ENCODE measurements around the gene DPY19L1.
"Not testable (repeated sequence)": the region's sequence is repeated elsewhere in the genome, so short reads cannot be mapped to it uniquely, and the experiment has no call there.

DPY19L1 gene

DNA sequence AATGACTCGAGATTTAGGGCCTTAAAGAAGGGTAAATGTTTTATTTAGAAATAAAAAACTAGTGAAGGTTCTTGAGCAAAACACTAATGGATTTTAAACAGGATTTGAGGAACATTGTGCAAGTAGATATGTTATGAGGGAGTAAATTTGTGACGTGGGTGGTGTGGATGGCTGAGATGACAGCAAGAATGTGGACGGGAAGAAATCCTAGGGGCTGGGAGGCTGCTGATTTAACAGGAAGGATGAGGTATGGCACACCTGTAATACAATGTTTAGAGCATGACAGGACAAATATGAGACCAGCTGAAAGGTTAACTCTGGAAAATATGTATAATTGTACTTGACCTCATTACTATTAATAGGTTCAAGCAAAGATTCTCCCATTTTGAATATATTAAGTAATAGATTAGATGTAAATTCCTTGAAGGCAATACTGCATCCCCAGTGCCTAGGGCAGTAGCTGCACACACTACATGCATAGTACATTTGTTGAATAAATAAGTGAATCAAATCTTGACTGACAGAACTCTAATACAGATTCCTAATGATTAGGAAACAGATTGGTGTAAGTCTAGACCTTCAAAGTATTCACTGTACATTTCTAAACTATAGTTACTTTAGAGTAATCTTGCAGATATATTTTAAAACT, 10.1 kb upstream of the DPY19L1 start:
- H3K18ac ChIP-seq (ENCODE audit: low read length); DNase-seq (ENCODE audit: low spot score); H3K9me3 ChIP-seq (replicated peaks in 1 of 2; ENCODE audit: control insufficient read depth in 2 of 2, insufficient read depth in 1 of 2, low read depth in 1 of 2, low read length in 2 of 2); H3K14ac ChIP-seq (ENCODE audit: low read length); H2BK15ac ChIP-seq (ENCODE audit: low read length); H3K4me1 ChIP-seq (ENCODE audit: control insufficient read depth in 2 of 2, insufficient read depth in 1 of 2, low read depth in 1 of 2, low read length in 2 of 2); H3K4me3 ChIP-seq (ENCODE audit: low read length in 2 of 2); H2AK5ac ChIP-seq (ENCODE audit: low read depth, low read length); H3K27me3 ChIP-seq (ENCODE audit: control insufficient read depth in 3 of 3, insufficient read depth in 3 of 3, low read depth in 1 of 3, low read length in 3 of 3); H2BK5ac ChIP-seq (ENCODE audit: low read length); H2BK12ac ChIP-seq (ENCODE audit: low read length); H3K4me2 ChIP-seq (ENCODE audit: insufficient read depth, low read length, poor library complexity, severe bottlenecking); H4K8ac ChIP-seq (ENCODE audit: low read depth, low read length); H3K36me3 ChIP-seq (replicated peaks in 1 of 2; ENCODE audit: control insufficient read depth in 2 of 2, insufficient read depth in 2 of 2, low read length in 2 of 2); H3K9ac ChIP-seq (ENCODE audit: low read depth, low read length, poor library complexity); H3K79me1 ChIP-seq (ENCODE audit: low read depth, low read length); H2BK120ac ChIP-seq (ENCODE audit: low read depth, low read length); H3K23ac ChIP-seq (ENCODE audit: low read depth, low read length, poor library complexity); H4K91ac ChIP-seq (ENCODE audit: low read depth, low read length, poor library complexity); H2AFZ ChIP-seq (ENCODE audit: low read length); H3K4ac ChIP-seq (ENCODE audit: low read length); H3K27ac ChIP-seq (replicated peaks; ENCODE audit: low read length): not testable (repeated sequence)
- 100% methylated on average over 1 of the region's 3 CpGs; no CpG with 5 or more reads in 1 of the 2 donors for WGBS, 2 donors (ENCODE audit: extremely low coverage in 2 of 2, insufficient read length in 2 of 2, insufficient replicate concordance in 1 of 2)

DNA sequence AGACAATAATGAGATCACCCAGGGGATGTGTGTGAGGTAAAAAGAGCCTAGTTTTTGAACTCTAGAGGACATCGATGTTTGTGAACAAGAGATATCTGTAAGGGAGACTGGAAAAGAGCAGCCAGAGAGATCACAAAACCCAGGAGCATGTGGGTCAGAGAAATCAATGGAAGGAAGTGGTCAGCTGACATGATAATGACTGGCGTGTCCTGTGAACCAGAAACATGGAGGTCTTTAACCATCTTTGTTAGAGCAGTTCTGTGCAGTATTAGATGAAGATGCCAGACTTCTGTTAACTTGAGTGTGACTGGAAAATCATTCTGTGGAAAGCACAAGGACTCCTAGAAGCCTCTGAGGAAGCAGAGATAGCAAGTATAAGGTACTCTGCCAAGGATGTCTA, 6.0 kb upstream of the DPY19L1 start:
- not testable (repeated sequence) for H3K4me1 ChIP-seq (ENCODE audit: control insufficient read depth in 2 of 2, insufficient read depth in 1 of 2, low read depth in 1 of 2, low read length in 2 of 2); H2AK5ac ChIP-seq (ENCODE audit: low read depth, low read length); H3K79me1 ChIP-seq (ENCODE audit: low read depth, low read length); DNase-seq (ENCODE audit: low spot score); H2BK120ac ChIP-seq (ENCODE audit: low read depth, low read length); H2BK12ac ChIP-seq (ENCODE audit: low read length); H3K23ac ChIP-seq (ENCODE audit: low read depth, low read length, poor library complexity); H3K4ac ChIP-seq (ENCODE audit: low read length); H3K27me3 ChIP-seq (ENCODE audit: control insufficient read depth in 3 of 3, insufficient read depth in 3 of 3, low read depth in 1 of 3, low read length in 3 of 3); H3K4me3 ChIP-seq (ENCODE audit: low read length in 2 of 2); H3K27ac ChIP-seq (replicated peaks; ENCODE audit: low read length); H3K9me3 ChIP-seq (replicated peaks in 1 of 2; ENCODE audit: control insufficient read depth in 2 of 2, insufficient read depth in 1 of 2, low read depth in 1 of 2, low read length in 2 of 2); H2BK5ac ChIP-seq (ENCODE audit: low read length); H3K9ac ChIP-seq (ENCODE audit: low read depth, low read length, poor library complexity); H3K14ac ChIP-seq (ENCODE audit: low read length); H3K4me2 ChIP-seq (ENCODE audit: insufficient read depth, low read length, poor library complexity, severe bottlenecking); H4K8ac ChIP-seq (ENCODE audit: low read depth, low read length); H3K18ac ChIP-seq (ENCODE audit: low read length); H3K36me3 ChIP-seq (replicated peaks in 1 of 2; ENCODE audit: control insufficient read depth in 2 of 2, insufficient read depth in 2 of 2, low read length in 2 of 2); H4K91ac ChIP-seq (ENCODE audit: low read depth, low read length, poor library complexity); H2BK15ac ChIP-seq (ENCODE audit: low read length)
- H2AFZ ChIP-seq (ENCODE audit: low read length): peak overlapping the region; percentile 23
- no CpG with 5 or more reads among the region's 2 CpGs for WGBS, 2 donors (ENCODE audit: extremely low coverage in 2 of 2, insufficient read length in 2 of 2, insufficient replicate concordance in 1 of 2)

DNA sequence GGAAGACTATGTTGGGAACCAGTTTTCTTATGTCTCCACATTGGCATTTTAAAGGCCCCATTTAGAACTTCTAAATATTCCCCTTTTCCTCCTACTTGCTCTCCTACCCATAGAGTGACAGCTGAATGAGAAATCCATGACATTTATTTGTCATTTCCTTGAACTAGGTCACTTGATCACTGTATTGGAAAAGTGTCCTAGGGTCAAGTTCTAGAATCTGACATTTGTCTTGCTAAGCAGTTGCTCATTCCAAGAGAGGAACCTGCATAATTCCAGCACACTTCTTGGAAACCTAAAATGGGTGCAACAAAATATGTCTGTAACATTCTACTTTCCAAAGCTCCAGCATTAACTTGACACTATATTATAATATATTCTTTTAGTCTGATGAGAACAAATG, 3.6 kb upstream of the DPY19L1 start:
- Histone ChIP-seq H3K23ac (ENCODE audit: low read depth, low read length, poor library complexity) (no peak overlapping the region), H2BK12ac (ENCODE audit: low read length) (no peak overlapping the region), H3K4me3 (ENCODE audit: low read length in 2 of 2) (no peak overlapping the region), H4K8ac (ENCODE audit: low read depth, low read length) (no peak overlapping the region), H3K27me3 (ENCODE audit: control insufficient read depth in 3 of 3, insufficient read depth in 3 of 3, low read depth in 1 of 3, low read length in 3 of 3) (no peaks in the 10 kb centered on the region), H3K79me1 (ENCODE audit: low read depth, low read length) (no peaks in the 10 kb centered on the region), H3K9me3 (replicated peaks in 1 of 2; ENCODE audit: control insufficient read depth in 2 of 2, insufficient read depth in 1 of 2, low read depth in 1 of 2, low read length in 2 of 2) (no peaks in the 10 kb centered on the region), H3K4me1 (ENCODE audit: control insufficient read depth in 2 of 2, insufficient read depth in 1 of 2, low read depth in 1 of 2, low read length in 2 of 2) (peaks cover 2 to 4% of the 10 kb centered on the region in 2 donors), H3K18ac (ENCODE audit: low read length) (no peak overlapping the region), H3K27ac (replicated peaks; ENCODE audit: low read length) (no peak overlapping the region), H3K9ac (ENCODE audit: low read depth, low read length, poor library complexity) (no peak overlapping the region), H2AFZ (ENCODE audit: low read length) (no peak overlapping the region), H2AK5ac (ENCODE audit: low read depth, low read length) (no peak overlapping the region), H2BK5ac (ENCODE audit: low read length) (no peak overlapping the region), H4K91ac (ENCODE audit: low read depth, low read length, poor library complexity) (no peak overlapping the region), H3K14ac (ENCODE audit: low read length) (no peak overlapping the region), H3K4me2 (ENCODE audit: insufficient read depth, low read length, poor library complexity, severe bottlenecking) (no peak overlapping the region), H3K4ac (ENCODE audit: low read length) (no peak overlapping the region), H3K36me3 (replicated peaks in 1 of 2; ENCODE audit: control insufficient read depth in 2 of 2, insufficient read depth in 2 of 2, low read length in 2 of 2) (no peaks in the 10 kb centered on the region), H2BK15ac (ENCODE audit: low read length) (no peak overlapping the region), H2BK120ac (ENCODE audit: low read depth, low read length) (no peak overlapping the region)
- DNase-seq (ENCODE audit: low spot score): no peak

DNA sequence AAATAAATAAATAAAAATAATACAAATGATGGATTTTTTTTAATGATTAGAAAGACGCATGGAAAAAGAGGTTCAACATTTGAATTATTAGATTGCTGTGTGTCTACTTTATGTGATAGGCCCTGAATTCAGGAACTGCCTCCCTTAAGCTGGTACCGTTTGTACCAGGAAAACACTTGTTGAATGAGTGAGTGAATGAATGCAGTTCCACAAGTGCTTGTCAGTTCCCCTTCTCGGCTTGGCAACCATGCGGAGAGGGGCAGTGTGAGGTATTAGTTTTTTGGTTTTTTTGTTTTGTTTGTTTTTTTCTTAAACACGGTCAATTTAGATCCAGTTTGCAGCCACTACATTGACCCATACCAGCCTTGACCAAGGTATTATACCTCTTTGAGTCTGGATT, 2.1 kb upstream of the DPY19L1 start:
- no CpG with 5 or more reads among the region's 5 CpGs for WGBS, 2 donors (ENCODE audit: extremely low coverage in 2 of 2, insufficient read length in 2 of 2, insufficient replicate concordance in 1 of 2)

More for the DNA sequence above, 2.1 kb upstream of the DPY19L1 start:
- H3K18ac ChIP-seq (ENCODE audit: low read length): no peak overlapping the region
- peaks cover 2 to 5% of the 10 kb centered on the region in 2 donors for H3K4me1 ChIP-seq (ENCODE audit: control insufficient read depth in 2 of 2, insufficient read depth in 1 of 2, low read depth in 1 of 2, low read length in 2 of 2)
- no peaks in the 10 kb centered on the region for H3K27me3 ChIP-seq (ENCODE audit: control insufficient read depth in 3 of 3, insufficient read depth in 3 of 3, low read depth in 1 of 3, low read length in 3 of 3)
- no peak overlapping the region for H3K4me2 ChIP-seq (ENCODE audit: insufficient read depth, low read length, poor library complexity, severe bottlenecking)
- H3K27ac ChIP-seq (replicated peaks; ENCODE audit: low read length): no peak overlapping the region
- no peak overlapping the region for H2BK15ac ChIP-seq (ENCODE audit: low read length)
- no peaks in the 10 kb centered on the region for H3K79me1 ChIP-seq (ENCODE audit: low read depth, low read length)
- no peaks in the 10 kb centered on the region for H3K36me3 ChIP-seq (replicated peaks in 1 of 2; ENCODE audit: control insufficient read depth in 2 of 2, insufficient read depth in 2 of 2, low read length in 2 of 2)
- DNase-seq (ENCODE audit: low spot score): no peak
- H2BK12ac ChIP-seq (ENCODE audit: low read length): no peak overlapping the region
- H2AFZ ChIP-seq (ENCODE audit: low read length): no peak overlapping the region
- no peak overlapping the region for H3K4ac ChIP-seq (ENCODE audit: low read length)
- no peak overlapping the region for H4K8ac ChIP-seq (ENCODE audit: low read depth, low read length)
- H2BK5ac ChIP-seq (ENCODE audit: low read length): no peak overlapping the region
- no peak overlapping the region for H3K9ac ChIP-seq (ENCODE audit: low read depth, low read length, poor library complexity)
- no peaks in the 10 kb centered on the region for H3K9me3 ChIP-seq (replicated peaks in 1 of 2; ENCODE audit: control insufficient read depth in 2 of 2, insufficient read depth in 1 of 2, low read depth in 1 of 2, low read length in 2 of 2)
- H2AK5ac ChIP-seq (ENCODE audit: low read depth, low read length): no peak overlapping the region
- no peak overlapping the region for H3K23ac ChIP-seq (ENCODE audit: low read depth, low read length, poor library complexity)
- no peak overlapping the region for H3K4me3 ChIP-seq (ENCODE audit: low read length in 2 of 2)
- no peak overlapping the region for H3K14ac ChIP-seq (ENCODE audit: low read length)
- H2BK120ac ChIP-seq (ENCODE audit: low read depth, low read length): no peak overlapping the region
- H4K91ac ChIP-seq (ENCODE audit: low read depth, low read length, poor library complexity): no peak overlapping the region
